ENCODE data around the gene PRPF6. TPM values are rescaled to one million over a fixed set of nuclear protein-coding genes. Genes with fewer than 3 reads are reported as not detected.

Gene PRPF6
- total RNA-seq, 1 experiment from 2014 or later: 24.2 TPM

DNA sequence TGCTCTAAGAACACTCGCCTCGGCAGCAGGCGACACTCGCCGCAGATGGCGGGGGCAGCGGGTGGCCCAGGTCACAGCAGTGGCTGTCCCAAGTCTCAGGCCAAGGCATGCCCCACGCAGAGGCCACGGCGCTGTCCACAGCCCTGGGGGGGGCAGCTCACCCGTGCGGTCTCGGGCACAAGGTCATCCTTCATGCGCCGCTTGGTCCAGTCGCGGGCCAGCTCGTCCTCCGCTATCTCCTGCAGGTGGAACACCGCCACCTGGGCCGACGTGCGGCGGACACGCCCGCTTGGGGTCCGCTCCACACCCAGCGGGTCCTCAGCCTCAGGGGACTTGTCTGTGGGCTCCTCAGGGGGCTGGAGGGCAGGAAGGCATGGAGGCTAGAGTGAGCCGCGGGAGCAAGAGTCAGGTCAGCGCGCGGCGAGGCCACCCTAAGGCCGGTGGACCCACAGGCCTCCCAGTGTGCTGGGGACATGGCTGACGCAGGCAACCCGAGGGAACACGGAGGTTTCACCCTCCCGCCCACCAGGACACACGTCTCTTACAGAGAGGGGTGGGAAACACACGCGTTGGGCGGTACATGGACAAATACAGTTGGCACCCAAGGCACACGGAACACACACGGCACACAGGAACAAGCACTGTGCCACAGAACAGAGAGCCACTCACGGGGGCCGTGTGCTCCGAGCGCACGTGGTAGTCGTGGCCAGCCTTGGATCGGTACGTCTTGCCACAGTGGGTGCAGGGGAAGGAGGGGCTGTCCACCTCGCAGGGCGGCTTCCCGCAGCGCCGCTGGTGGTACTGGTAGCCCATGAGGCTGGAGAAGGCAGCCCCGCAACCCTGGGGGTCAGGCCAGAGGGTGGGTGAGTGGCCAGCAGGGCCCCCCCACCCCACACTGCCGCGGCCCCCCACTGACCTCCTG is 18.2 kb upstream of the PRPF6 start:
- H2AFZ ChIP-seq (ENCODE audit: low read length): no peak overlapping the region

DNA sequence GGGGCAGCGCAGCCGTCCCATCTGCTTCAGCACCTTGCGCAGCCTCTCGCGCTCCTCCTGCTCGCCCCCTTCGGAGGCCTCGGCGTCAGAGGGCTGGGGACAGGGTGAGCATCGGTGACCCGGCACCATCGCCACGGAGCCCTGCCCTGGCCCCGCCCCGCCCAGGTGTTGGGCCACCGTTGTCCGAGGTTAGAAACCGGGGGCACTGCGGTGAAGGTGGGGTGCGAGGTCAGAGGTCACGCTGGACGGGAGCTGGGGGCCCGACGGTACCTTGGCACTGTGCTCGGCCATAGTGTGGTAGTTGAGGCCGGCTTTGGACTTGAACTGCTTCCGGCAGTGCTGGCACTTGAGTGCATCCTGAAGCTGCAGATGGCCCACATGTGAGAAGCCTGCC is 17.6 kb upstream of the PRPF6 start:
- no peaks in the 10 kb centered on the region for H3K27me3 ChIP-seq (ENCODE audit: low read length)
- no peaks in the 10 kb centered on the region for H4K20me1 ChIP-seq (ENCODE audit: insufficient read depth, low read depth, low read length)
- DNase-seq: no peak
- H3K79me2 ChIP-seq (ENCODE audit: low read length): peaks cover 6% of the 10 kb centered on the region; the same call in 1 of the 2 replicates
- no peaks in the 10 kb centered on the region for H3K9me3 ChIP-seq (ENCODE audit: low read length)
- no peak overlapping the region for H3K9ac ChIP-seq (ENCODE audit: low read length)
- no peak overlapping the region for H3K4me2 ChIP-seq (ENCODE audit: low read depth, low read length, poor library complexity, severe bottlenecking)
- H3K36me3 ChIP-seq (ENCODE audit: insufficient read depth, low read length): no peaks in the 10 kb centered on the region
- no peak overlapping the region for H2AFZ ChIP-seq (ENCODE audit: low read length)
- H3K9me2 ChIP-seq (replicated peaks; ENCODE audit: insufficient read depth, low read length): no peaks in the 10 kb centered on the region
- H3K4me3 ChIP-seq (ENCODE audit: low read length): no peak overlapping the region
- H3K27ac ChIP-seq (ENCODE audit: low read length): no peak overlapping the region
- H3K4me1 ChIP-seq (ENCODE audit: low read length): peaks cover 7% of the 10 kb centered on the region

More for the DNA sequence above, 18.2 kb upstream of the PRPF6 start:
- no peaks in the 10 kb centered on the region for H3K9me3 ChIP-seq (ENCODE audit: low read length)
- H3K36me3 ChIP-seq (ENCODE audit: insufficient read depth, low read length): no peaks in the 10 kb centered on the region
- peaks cover under 1% of the 10 kb centered on the region; the same call in 1 of the 2 replicates for H3K79me2 ChIP-seq (ENCODE audit: low read length)
- H3K4me1 ChIP-seq (ENCODE audit: low read length): peaks cover 12% of the 10 kb centered on the region
- no peaks in the 10 kb centered on the region for H3K27me3 ChIP-seq (ENCODE audit: low read length)
- H3K27ac ChIP-seq (ENCODE audit: low read length): no peak overlapping the region
- H3K9me2 ChIP-seq (replicated peaks; ENCODE audit: insufficient read depth, low read length): no peaks in the 10 kb centered on the region
- H3K4me2 ChIP-seq (ENCODE audit: low read depth, low read length, poor library complexity, severe bottlenecking): no peak overlapping the region
- H3K4me3 ChIP-seq (ENCODE audit: low read length): no peak overlapping the region
- no peak overlapping the region for H3K9ac ChIP-seq (ENCODE audit: low read length)
- no peaks in the 10 kb centered on the region for H4K20me1 ChIP-seq (ENCODE audit: insufficient read depth, low read depth, low read length)
- DNase-seq: no peak

DNA sequence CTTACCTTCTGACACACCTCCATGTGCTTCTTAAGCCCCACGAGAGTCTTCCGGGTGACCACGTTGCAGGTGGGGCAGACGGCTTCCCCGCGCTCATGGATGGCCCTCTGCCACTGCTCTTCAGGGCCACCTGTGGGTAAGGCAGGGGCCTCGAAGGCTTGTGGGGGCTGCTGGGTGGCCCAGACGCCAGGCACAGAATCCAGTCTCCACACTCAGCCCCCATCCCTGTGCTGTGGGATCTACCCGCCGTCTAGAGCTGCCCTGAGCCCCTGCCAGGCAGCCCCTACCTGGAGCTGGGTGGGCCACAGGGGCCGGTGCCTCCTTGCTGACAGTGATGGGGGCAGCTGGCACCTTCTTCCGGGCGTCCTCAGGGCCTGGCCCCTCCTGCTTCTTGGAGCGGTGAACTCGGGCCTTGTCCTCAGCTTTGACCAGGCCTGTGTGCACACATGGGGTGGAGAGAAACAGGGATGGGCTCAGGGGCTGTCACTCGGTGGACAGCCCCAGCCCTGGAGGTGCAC is 17.1 kb upstream of the PRPF6 start:
- DNase-seq: no peak
- no peak overlapping the region for H3K9ac ChIP-seq (ENCODE audit: low read length)
- no peak overlapping the region for H3K27ac ChIP-seq (ENCODE audit: low read length)
- H3K36me3 ChIP-seq (ENCODE audit: insufficient read depth, low read length): no peaks in the 10 kb centered on the region
- H3K4me2 ChIP-seq (ENCODE audit: low read depth, low read length, poor library complexity, severe bottlenecking): no peak overlapping the region
- no peak overlapping the region for H3K4me3 ChIP-seq (ENCODE audit: low read length)
- no peaks in the 10 kb centered on the region for H3K9me3 ChIP-seq (ENCODE audit: low read length)
- H4K20me1 ChIP-seq (ENCODE audit: insufficient read depth, low read depth, low read length): no peaks in the 10 kb centered on the region
- H3K79me2 ChIP-seq (ENCODE audit: low read length): peaks cover 11% of the 10 kb centered on the region
- H3K9me2 ChIP-seq (replicated peaks; ENCODE audit: insufficient read depth, low read length): no peaks in the 10 kb centered on the region
- peaks cover 7% of the 10 kb centered on the region for H3K4me1 ChIP-seq (ENCODE audit: low read length)
- H3K27me3 ChIP-seq (ENCODE audit: low read length): no peaks in the 10 kb centered on the region
- no peak overlapping the region for H2AFZ ChIP-seq (ENCODE audit: low read length)

DNA sequence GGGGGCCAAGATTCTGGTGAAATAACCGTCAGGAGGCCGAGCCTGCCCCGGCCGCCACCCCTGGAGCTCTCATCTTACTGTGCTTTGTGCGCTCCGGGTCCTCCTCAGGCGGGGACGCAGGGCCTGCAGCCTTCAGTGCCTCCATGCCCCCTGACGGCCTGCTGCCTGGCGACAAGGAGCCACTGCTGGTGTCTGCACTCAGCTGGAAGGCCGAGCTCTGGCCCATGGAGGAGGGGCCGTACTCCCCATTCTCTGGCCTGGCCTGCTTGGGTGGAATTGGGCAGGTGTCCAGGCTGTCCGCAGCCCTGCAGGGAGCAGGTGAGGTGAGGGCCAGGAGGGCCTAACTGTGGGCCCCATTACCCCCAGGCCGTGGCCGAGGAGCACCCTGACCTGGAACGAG is 16.5 kb upstream of the PRPF6 start:
- no peaks in the 10 kb centered on the region for H3K36me3 ChIP-seq (ENCODE audit: insufficient read depth, low read length)
- H3K27me3 ChIP-seq (ENCODE audit: low read length): no peaks in the 10 kb centered on the region
- no peak overlapping the region for H2AFZ ChIP-seq (ENCODE audit: low read length)
- H3K4me2 ChIP-seq (ENCODE audit: low read depth, low read length, poor library complexity, severe bottlenecking): no peak overlapping the region
- no peak for DNase-seq
- H3K4me3 ChIP-seq (ENCODE audit: low read length): no peak overlapping the region
- H3K4me1 ChIP-seq (ENCODE audit: low read length): peaks cover 6% of the 10 kb centered on the region
- H3K79me2 ChIP-seq (ENCODE audit: low read length): peaks cover 15% of the 10 kb centered on the region
- no peaks in the 10 kb centered on the region for H3K9me2 ChIP-seq (replicated peaks; ENCODE audit: insufficient read depth, low read length)
- no peak overlapping the region for H3K9ac ChIP-seq (ENCODE audit: low read length)
- H3K9me3 ChIP-seq (ENCODE audit: low read length): no peaks in the 10 kb centered on the region
- no peak overlapping the region for H3K27ac ChIP-seq (ENCODE audit: low read length)
- H4K20me1 ChIP-seq (ENCODE audit: insufficient read depth, low read depth, low read length): no peaks in the 10 kb centered on the region

DNA sequence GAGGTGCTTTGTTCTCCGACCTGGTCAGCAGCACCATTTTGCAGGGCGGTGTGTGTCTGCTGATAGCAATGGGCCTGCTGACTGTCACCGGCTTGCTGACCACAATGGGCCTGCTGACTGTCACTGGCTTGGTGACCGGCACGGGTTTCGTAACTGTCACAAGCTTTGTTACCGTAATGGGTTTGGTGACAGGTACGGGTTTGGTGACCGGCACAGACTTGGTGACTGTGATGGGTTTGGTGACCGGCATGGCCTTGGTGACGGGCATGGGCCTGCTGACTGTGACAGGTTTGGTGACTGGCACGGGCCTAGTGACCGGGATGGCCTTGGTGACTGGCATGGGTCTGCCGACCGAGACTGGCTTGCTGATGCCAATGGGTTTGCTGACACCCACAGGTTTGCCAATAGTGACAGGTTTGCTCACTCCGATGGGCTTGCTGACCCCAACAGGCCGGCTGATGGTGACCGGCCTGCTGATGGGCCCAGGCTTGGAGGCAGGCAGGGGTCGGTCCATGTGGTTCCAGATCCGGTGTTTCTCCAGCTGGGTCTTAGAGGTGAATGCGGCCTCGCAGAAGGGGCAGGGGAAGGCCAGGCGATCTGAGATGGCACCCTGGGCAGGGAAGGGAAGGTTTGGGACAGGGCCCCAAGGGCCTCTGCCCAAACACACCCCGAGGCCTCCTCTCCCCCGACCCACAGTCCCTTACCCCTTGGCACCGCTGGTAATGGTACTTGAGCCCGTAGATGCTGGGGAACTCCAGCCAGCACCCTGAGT is 14.6 kb upstream of the PRPF6 start:
- H4K20me1 ChIP-seq (ENCODE audit: insufficient read depth, low read depth, low read length): no peaks in the 10 kb centered on the region
- DNase-seq: no peak
- H3K27ac ChIP-seq (ENCODE audit: low read length): no peak overlapping the region
- H3K36me3 ChIP-seq (ENCODE audit: insufficient read depth, low read length): no peaks in the 10 kb centered on the region
- H3K9me3 ChIP-seq (ENCODE audit: low read length): no peaks in the 10 kb centered on the region
- no peak overlapping the region for H3K4me3 ChIP-seq (ENCODE audit: low read length)
- H3K9me2 ChIP-seq (replicated peaks; ENCODE audit: insufficient read depth, low read length): no peaks in the 10 kb centered on the region
- H3K79me2 ChIP-seq (ENCODE audit: low read length): peaks cover 15% of the 10 kb centered on the region
- H3K9ac ChIP-seq (ENCODE audit: low read length): no peak overlapping the region
- H3K4me1 ChIP-seq (ENCODE audit: low read length): peaks cover 10% of the 10 kb centered on the region
- H2AFZ ChIP-seq (ENCODE audit: low read length): no peak overlapping the region
- H3K4me2 ChIP-seq (ENCODE audit: low read depth, low read length, poor library complexity, severe bottlenecking): no peak overlapping the region
- no peaks in the 10 kb centered on the region for H3K27me3 ChIP-seq (ENCODE audit: low read length)

GRCh38 chr20:63966944-63967322 is 14.0 kb upstream of the PRPF6 start:
- H3K27me3 ChIP-seq (ENCODE audit: low read length): no peaks in the 10 kb centered on the region

DNA sequence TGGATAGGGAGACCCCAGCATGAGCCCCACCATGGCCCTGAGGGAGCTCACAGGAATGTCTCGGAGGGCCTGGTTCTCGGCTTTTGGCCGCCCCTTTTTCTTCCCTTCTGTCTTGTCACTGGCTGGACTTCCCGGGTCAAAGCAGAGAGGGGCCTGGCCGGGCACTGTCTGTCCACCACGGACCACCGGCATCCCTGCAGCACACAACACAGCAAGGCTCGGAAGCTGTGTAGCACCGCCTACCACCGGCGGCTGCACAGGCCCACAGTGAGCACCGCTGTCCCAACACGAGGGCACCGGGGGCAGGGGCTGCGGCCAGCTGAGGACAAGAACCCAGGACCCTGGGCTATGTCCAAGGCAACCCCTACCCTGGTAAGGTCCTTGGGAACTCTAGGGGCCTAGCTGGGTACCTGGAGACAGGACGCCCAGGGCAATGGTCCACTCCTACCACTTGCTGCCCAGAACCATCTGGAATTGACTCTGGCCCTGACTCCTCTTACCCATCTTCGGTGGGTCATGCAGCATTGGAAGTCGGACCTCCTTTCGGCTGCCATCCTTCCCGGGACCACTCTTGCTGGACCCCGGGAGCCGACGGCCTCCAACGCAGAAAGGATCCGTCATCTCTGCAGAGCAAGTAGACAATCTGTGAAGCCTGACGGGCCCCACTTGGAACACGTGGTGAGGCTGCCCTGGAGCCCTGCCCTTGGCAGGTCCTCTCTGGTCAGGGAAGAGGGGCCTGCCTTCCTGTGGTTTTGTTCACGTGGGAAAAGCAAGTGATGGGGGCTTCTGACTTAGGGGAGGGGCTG is 13.4 kb upstream of the PRPF6 start:
- Histone ChIP-seq H3K79me2 (ENCODE audit: low read length) (peaks cover 15% of the 10 kb centered on the region), H3K4me3 (ENCODE audit: low read length) (no peak overlapping the region), H3K9me2 (replicated peaks; ENCODE audit: insufficient read depth, low read length) (no peaks in the 10 kb centered on the region), H3K4me1 (ENCODE audit: low read length) (peaks cover 10% of the 10 kb centered on the region), H4K20me1 (ENCODE audit: insufficient read depth, low read depth, low read length) (no peaks in the 10 kb centered on the region), H3K27ac (ENCODE audit: low read length) (no peak overlapping the region), H3K27me3 (ENCODE audit: low read length) (no peaks in the 10 kb centered on the region), H2AFZ (ENCODE audit: low read length) (no peak overlapping the region), H3K9ac (ENCODE audit: low read length) (no peak overlapping the region), H3K4me2 (ENCODE audit: low read depth, low read length, poor library complexity, severe bottlenecking) (no peak overlapping the region), H3K36me3 (ENCODE audit: insufficient read depth, low read length) (no peaks in the 10 kb centered on the region), H3K9me3 (ENCODE audit: low read length) (no peaks in the 10 kb centered on the region)
- no peak for DNase-seq

More at GRCh38 chr20:63966944-63967322, 14.0 kb upstream of the PRPF6 start:
- Histone ChIP-seq H3K27ac (ENCODE audit: low read length) (no peak overlapping the region), H2AFZ (ENCODE audit: low read length) (no peak overlapping the region), H3K9me2 (replicated peaks; ENCODE audit: insufficient read depth, low read length) (no peaks in the 10 kb centered on the region), H3K79me2 (ENCODE audit: low read length) (peaks cover 15% of the 10 kb centered on the region), H3K4me1 (ENCODE audit: low read length) (peaks cover 10% of the 10 kb centered on the region), H3K4me3 (ENCODE audit: low read length) (no peak overlapping the region), H3K9ac (ENCODE audit: low read length) (no peak overlapping the region), H3K9me3 (ENCODE audit: low read length) (no peaks in the 10 kb centered on the region), H4K20me1 (ENCODE audit: insufficient read depth, low read depth, low read length) (no peaks in the 10 kb centered on the region), H3K36me3 (ENCODE audit: insufficient read depth, low read length) (no peaks in the 10 kb centered on the region), H3K4me2 (ENCODE audit: low read depth, low read length, poor library complexity, severe bottlenecking) (no peak overlapping the region)
- DNase-seq: no peak
